Bronchial epithelial cell (primary cell): Measurements from ENCODE around the gene ZNF692. TPM values are rescaled to one million over a fixed set of nuclear protein-coding genes. Genes with fewer than 3 reads are reported as not detected.

Source experiments
- DNase-seq: peaks from one replicate; pipeline ENCODE4 v3.0.0-alpha.2; 2010; ENCODE audit warnings: low read depth
- FAIRE-seq: peaks from 2 replicates; lab custom pipeline; 2011; peaks lifted over from hg19 to GRCh38; lab: Jason Lieb, UNC
- H3K27me3 ChIP-seq: 2 replicates; pipeline ENCODE4 v1.5.1; 2011; ENCODE audit warnings: low read length; ENCODE audit not compliant: control insufficient read depth, insufficient read depth
- H3K36me3 ChIP-seq: 2 replicates; pipeline ENCODE4 v1.5.1; 2011; ENCODE audit warnings: low read length; ENCODE audit not compliant: control insufficient read depth, insufficient read depth
- H3K4me3 ChIP-seq: 2 replicates; pipeline ENCODE4 v1.5.1; 2011; ENCODE audit warnings: mild to moderate bottlenecking, low read depth, low read length, control low read depth
- total RNA-seq: library from RNA; depleted of rRNA; stranded (reverse); fragments of >200 nt; gene quantifications from 2 replicates; pipeline ENCODE4 v1.2.1, GENCODE V29; 2014
- TF ChIP-seq, protein P1 (sequence below): IDR thresholded peaks from 2 replicates; pipeline ENCODE4 v1.5.1; 2011; ENCODE audit warnings: mild to moderate bottlenecking, moderate library complexity, low read length, control low read depth, inconsistent platforms; ENCODE audit not compliant: insufficient read depth, severe bottlenecking

The ZNF692 gene
- total RNA-seq, 1 donor from 2014 or later = 19.7 TPM

- FAIRE-seq (no peak), DNase-seq (no peak)
- TF ChIP-seq, protein P1, sequence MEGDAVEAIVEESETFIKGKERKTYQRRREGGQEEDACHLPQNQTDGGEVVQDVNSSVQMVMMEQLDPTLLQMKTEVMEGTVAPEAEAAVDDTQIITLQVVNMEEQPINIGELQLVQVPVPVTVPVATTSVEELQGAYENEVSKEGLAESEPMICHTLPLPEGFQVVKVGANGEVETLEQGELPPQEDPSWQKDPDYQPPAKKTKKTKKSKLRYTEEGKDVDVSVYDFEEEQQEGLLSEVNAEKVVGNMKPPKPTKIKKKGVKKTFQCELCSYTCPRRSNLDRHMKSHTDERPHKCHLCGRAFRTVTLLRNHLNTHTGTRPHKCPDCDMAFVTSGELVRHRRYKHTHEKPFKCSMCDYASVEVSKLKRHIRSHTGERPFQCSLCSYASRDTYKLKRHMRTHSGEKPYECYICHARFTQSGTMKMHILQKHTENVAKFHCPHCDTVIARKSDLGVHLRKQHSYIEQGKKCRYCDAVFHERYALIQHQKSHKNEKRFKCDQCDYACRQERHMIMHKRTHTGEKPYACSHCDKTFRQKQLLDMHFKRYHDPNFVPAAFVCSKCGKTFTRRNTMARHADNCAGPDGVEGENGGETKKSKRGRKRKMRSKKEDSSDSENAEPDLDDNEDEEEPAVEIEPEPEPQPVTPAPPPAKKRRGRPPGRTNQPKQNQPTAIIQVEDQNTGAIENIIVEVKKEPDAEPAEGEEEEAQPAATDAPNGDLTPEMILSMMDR = no peak
- peaks cover 14% of the 10 kb centered on the region for H3K36me3 ChIP-seq
- no peaks in the 10 kb centered on the region for H3K27me3 ChIP-seq
- no peak overlapping the region for H3K4me3 ChIP-seq
These were observed 38.8 kb downstream of the ZNF692 start for GRCh38 chr1:248820041-248820585.

DNA sequence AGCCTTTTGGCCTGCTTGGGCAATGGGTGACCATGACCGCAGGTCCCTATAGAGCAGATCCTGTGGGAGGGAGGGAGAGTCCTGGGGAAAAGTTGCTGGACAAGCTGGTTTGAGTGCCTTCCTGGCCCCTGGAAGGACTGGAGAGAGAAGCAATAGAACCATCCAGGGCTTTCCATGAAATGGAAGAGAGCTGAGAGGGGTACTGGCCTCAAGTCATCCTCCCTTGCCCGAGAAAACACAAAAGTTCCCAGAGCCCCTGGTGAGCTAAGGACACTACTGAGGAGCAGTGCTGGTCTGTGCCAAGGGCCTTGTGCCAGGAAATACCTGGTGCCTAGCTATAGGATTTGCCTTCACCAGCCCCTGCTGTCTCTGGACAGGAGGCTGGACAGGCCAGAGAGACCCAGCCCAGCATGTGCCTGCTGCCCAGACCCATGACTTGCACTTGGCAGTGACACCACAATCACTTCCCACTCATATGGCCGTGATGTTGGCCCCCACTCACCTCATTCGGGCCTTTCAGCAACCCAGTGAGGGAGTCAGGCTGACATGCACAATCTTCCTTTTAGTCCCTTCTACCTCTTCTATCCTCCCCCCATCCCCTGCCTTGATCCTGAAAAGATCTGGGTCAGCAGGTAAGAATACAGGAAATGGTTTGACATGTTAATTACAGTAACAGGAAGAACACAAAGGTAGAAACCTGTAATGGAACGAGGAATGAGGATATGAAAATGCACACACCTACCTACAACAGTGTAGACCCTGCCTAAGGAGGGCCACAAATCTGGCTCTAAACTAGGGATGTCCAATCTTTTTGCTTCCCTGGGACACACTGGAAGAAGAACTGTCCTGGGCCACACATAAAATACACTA, 40.1 kb downstream of the ZNF692 start:
- peaks cover 18% of the 10 kb centered on the region for H3K36me3 ChIP-seq
- TF ChIP-seq, protein P1 = no peak
- FAIRE-seq = no peak
- no peaks in the 10 kb centered on the region for H3K27me3 ChIP-seq
- no peak for DNase-seq
- no peak overlapping the region for H3K4me3 ChIP-seq

DNA sequence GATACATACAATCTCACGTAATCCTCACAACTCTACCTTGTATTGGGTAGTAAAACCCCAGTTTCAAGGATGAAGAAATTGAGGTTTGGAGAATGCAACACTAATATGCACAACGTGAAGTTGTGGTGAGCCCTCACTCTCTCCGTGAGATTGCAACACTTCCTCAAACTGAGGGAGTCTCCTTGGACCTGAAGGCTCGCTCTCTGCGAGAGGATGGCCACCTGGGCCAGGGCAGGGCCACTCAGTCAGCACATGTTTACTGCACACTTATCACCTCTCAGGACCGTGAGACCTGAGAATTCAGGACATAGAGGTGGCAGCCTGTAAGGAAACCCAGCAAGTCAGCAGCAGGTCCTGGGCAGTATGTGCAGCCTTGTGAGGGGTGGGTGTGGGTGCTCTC, 41.8 kb downstream of the ZNF692 start:
- FAIRE-seq (no peak), DNase-seq (no peak)
- Histone ChIP-seq H3K27me3 (no peaks in the 10 kb centered on the region), H3K4me3 (no peak overlapping the region), H3K36me3 (peaks cover 17% of the 10 kb centered on the region)
- TF ChIP-seq, protein P1 = no peak

DNA sequence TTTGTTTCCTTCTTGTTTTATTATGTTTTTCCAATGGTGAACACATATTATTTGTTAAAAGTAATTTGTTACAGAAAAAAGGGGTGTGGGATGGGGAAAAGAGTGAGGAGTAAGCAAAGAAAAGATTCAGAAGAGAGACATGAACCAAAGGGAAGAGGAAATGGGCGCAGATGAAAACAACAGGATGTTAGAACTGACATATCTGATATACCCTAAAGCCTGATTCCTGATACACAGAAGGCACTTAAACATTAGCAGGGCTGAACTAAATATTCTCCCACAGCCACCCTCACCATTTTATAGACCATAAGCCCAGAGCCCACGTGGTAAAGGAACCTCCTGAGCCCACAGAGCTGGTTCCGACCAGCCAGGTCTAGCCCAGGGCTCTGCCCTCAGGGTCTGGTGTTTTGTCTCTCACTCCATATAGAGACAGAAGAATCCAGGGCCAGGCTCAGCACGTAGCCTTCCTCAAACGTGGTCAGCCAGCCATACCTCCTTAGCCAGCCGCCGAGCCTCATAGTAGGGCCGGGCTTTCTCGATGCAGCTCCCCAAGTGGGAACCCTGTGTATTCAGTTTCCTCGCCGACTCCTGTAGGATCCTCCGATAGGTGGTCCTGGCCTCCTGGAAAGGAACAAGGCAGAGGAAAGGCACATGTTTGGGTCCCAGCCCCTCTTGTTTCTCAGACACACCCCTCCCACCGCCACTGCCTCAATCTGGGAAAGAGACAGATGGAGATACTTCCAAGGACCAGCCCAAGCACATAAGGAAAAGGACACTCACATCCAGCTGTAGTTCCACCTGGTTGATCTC, 42.6 kb downstream of the ZNF692 start:
- H3K36me3 ChIP-seq = peaks cover 17% of the 10 kb centered on the region
- H3K4me3 ChIP-seq = no peak overlapping the region
- no peaks in the 10 kb centered on the region for H3K27me3 ChIP-seq
- FAIRE-seq (no peak), DNase-seq (no peak)
- TF ChIP-seq, protein P1 = no peak

GRCh38 chr1:248815407-248816034, 43.4 kb downstream of the ZNF692 start:
- TF ChIP-seq, protein P1 = no peak
- DNase-seq (no peak), FAIRE-seq (no peak)
- peaks cover 17% of the 10 kb centered on the region for H3K36me3 ChIP-seq
- no peak overlapping the region for H3K4me3 ChIP-seq
- H3K27me3 ChIP-seq = no peaks in the 10 kb centered on the region
